Stimulated activated naive CD8-positive, alpha-beta T cell treated with anti-CD3 and anti-CD28 coated beads, Interleukin-15, Interleukin-2, amounts not matched to agents 100 ng/mL and 50 ng/mL, for 24 hours (primary cell): ENCODE measurements around the gene MAN1B1.
"Not testable (repeated sequence)": the region's sequence is repeated elsewhere in the genome, so short reads cannot be mapped to it uniquely, and the experiment has no call there.

Experiments
- H3K27ac Mint-ChIP-seq: one replicate; pipeline ENCODE4 v1.8.0; 2021; ENCODE audit warnings: mild to moderate bottlenecking, mixed read lengths
- H3K27me3 Mint-ChIP-seq: one replicate; pipeline ENCODE4 v1.8.0; 2021; ENCODE audit warnings: mixed read lengths
- H3K36me3 Mint-ChIP-seq: one replicate; pipeline ENCODE4 v1.8.0; 2021; ENCODE audit warnings: low read depth, mixed read lengths
- H3K4me1 Mint-ChIP-seq: one replicate; pipeline ENCODE4 v1.8.0; 2021; ENCODE audit warnings: low read depth, mixed read lengths
- H3K4me3 Mint-ChIP-seq: one replicate; pipeline ENCODE4 v1.8.0; 2021; ENCODE audit warnings: mild to moderate bottlenecking, mixed read lengths
- H3K9me3 Mint-ChIP-seq: one replicate; pipeline ENCODE4 v1.8.0; 2021; ENCODE audit warnings: mixed read lengths

The MAN1B1 gene

DNA sequence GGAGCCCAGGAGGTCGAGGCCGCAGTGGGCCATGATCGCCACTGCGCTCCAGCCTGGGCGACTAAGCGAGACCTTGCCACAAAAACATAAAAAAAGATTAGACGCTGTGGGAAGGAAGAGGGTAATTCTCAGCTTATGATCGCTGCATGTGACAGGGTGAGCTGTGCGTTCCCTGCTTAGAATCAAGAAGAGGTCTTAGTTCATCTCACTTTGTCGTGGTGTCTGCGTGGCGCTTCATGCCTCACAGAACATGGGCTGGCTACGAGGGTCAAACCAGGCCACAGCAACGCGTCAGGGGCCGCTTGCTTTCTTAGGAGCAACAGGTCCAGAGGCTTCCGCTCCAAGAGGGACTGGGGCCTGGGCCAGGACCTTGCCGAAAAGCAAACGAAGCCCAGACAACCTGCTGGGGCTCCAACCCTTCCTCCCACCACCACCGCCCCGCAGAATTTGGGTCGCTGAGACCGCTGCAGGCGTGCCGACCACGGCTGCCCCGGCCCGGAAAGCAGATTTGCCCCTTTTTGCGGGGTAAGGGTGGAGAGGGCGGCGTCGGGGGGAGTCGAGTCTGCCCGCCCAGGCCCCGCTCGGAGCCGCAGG is 42.2 kb downstream of the MAN1B1 start:
- peak overlapping the region; percentile 90 for H3K4me3 Mint-ChIP-seq
- peaks cover 31% of the 10 kb centered on the region for H3K4me1 Mint-ChIP-seq
- peak overlapping the region; percentile 90 for H3K27ac Mint-ChIP-seq
- peaks cover 7% of the 10 kb centered on the region for H3K27me3 Mint-ChIP-seq
- peaks cover 8% of the 10 kb centered on the region for H3K36me3 Mint-ChIP-seq
- H3K9me3 Mint-ChIP-seq: no peaks in the 10 kb centered on the region

GRCh38 chr9:137129456-137130175 is 42.8 kb downstream of the MAN1B1 start:
- H3K27ac Mint-ChIP-seq: peak overlapping the region; percentile 72
- H3K9me3 Mint-ChIP-seq: no peaks in the 10 kb centered on the region
- H3K4me1 Mint-ChIP-seq: peaks cover 31% of the 10 kb centered on the region
- peaks cover 8% of the 10 kb centered on the region for H3K36me3 Mint-ChIP-seq
- H3K4me3 Mint-ChIP-seq: peak overlapping the region; percentile 90
- peaks cover 8% of the 10 kb centered on the region for H3K27me3 Mint-ChIP-seq

DNA sequence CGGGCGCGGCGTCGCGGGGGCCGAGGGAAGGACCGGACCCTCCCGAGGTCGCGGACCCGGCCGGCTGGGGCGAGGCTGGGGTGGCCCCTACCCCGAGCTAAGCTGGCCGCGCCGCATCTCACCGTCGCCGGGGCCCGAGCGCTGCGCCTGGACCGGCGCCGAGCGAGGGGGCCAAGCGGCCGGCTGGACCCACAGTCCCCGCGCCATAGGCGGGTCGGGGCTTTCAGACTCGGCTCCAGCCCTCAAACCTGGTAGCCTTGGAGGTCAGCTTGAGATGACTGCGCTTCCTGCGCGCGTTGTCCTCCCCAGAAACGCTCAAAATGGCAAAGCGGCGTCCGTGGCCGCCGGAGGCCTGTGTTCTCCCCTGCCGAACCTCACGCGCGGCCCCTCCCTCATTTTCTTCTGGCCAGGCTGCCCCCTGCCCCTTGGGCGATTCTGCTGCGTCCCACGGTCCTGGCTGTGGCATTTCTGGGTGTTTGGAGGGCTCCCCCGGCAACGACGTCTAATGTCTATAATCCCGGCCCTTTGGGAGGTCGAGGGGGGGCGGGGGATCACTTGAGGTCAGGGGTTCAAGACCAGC is 43.5 kb downstream of the MAN1B1 start:
- Mint-ChIP-seq H3K36me3 (peaks cover 8% of the 10 kb centered on the region), H3K9me3 (no peaks in the 10 kb centered on the region), H3K4me1 (peaks cover 31% of the 10 kb centered on the region), H3K27me3 (peaks cover 13% of the 10 kb centered on the region), H3K27ac (peak overlapping the region; percentile 76), H3K4me3 (peak overlapping the region; percentile 83)

- Mint-ChIP-seq H3K4me1 (peaks cover 3% of the 10 kb centered on the region), H3K9me3 (no peaks in the 10 kb centered on the region), H3K36me3 (no peaks in the 10 kb centered on the region), H3K27me3 (peaks cover 35% of the 10 kb centered on the region), H3K27ac (no peak overlapping the region), H3K4me3 (no peak overlapping the region)
Measured at GRCh38 chr9:137134191-137134590, 47.4 kb downstream of the MAN1B1 start.

DNA sequence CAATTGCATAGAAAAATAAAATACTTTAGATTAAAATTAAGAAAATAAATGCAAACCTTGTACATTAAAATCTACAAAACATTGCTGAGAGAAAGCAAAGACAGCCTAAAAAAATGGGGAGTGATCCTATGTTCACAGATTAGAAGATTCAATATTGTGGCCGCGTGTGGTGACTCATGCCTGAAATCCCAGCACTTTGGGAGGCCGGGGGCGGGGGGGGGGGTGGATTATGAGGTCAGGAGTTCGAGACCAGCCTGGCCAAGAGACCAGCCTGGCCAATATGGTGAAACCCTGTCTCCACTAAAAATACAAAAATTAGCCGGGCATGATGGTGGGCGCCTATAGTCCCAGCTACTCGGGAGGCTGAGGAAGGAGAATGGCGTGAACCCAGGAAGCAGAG is 48.4 kb downstream of the MAN1B1 start:
- peaks cover 44% of the 10 kb centered on the region for H3K27me3 Mint-ChIP-seq
- H3K27ac Mint-ChIP-seq, H3K4me3 Mint-ChIP-seq, H3K4me1 Mint-ChIP-seq, H3K9me3 Mint-ChIP-seq, H3K36me3 Mint-ChIP-seq: not testable (repeated sequence)

DNA sequence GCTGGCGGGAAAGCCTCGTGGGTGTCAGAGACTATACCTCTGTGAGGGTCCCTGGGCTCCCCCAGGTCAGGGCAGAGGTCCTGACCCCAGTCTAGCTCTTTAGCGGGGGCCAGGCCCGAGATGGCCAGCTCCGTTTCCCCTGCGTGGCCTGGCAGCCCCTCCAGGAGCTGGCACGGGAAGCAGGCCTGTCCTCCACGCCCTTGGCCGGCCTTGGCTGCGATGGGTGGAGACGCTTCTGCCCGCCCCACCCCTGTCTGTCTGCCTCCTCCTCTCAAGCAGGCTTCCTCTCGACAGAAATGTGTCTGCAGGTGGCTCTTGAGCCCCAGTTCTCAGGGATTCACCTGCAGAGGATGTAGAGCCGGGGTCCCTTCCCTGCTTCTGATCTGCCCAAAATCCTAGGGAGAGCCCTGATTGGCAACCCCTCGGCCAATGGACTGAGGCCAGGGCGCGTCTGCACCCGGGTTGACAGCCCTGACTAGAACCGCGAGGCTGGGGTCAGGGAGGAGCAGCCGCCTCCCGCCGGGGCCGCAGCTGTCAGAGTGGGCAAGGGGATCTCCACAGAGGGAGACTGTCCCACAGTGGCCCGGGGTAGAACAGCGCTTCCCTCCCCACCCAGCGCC is 49.6 kb downstream of the MAN1B1 start:
- peaks cover 2% of the 10 kb centered on the region for H3K4me1 Mint-ChIP-seq
- H3K4me3 Mint-ChIP-seq: no peak overlapping the region
- peaks cover 53% of the 10 kb centered on the region for H3K27me3 Mint-ChIP-seq
- no peaks in the 10 kb centered on the region for H3K36me3 Mint-ChIP-seq
- no peak overlapping the region for H3K27ac Mint-ChIP-seq
- H3K9me3 Mint-ChIP-seq: no peaks in the 10 kb centered on the region

GRCh38 chr9:137136881-137137607 is 50.3 kb downstream of the MAN1B1 start:
- Mint-ChIP-seq H3K36me3 (no peaks in the 10 kb centered on the region), H3K4me1 (peaks cover 2% of the 10 kb centered on the region), H3K4me3 (no peak overlapping the region), H3K27me3 (peaks cover 53% of the 10 kb centered on the region), H3K27ac (no peak overlapping the region), H3K9me3 (no peaks in the 10 kb centered on the region)

- Mint-ChIP-seq H3K27me3 (peaks cover 56% of the 10 kb centered on the region), H3K27ac (no peak overlapping the region), H3K4me3 (no peak overlapping the region), H3K4me1 (peaks cover 2% of the 10 kb centered on the region), H3K9me3 (no peaks in the 10 kb centered on the region), H3K36me3 (no peaks in the 10 kb centered on the region)
Measured at GRCh38 chr9:137138058-137138721, 51.4 kb downstream of the MAN1B1 start.

DNA sequence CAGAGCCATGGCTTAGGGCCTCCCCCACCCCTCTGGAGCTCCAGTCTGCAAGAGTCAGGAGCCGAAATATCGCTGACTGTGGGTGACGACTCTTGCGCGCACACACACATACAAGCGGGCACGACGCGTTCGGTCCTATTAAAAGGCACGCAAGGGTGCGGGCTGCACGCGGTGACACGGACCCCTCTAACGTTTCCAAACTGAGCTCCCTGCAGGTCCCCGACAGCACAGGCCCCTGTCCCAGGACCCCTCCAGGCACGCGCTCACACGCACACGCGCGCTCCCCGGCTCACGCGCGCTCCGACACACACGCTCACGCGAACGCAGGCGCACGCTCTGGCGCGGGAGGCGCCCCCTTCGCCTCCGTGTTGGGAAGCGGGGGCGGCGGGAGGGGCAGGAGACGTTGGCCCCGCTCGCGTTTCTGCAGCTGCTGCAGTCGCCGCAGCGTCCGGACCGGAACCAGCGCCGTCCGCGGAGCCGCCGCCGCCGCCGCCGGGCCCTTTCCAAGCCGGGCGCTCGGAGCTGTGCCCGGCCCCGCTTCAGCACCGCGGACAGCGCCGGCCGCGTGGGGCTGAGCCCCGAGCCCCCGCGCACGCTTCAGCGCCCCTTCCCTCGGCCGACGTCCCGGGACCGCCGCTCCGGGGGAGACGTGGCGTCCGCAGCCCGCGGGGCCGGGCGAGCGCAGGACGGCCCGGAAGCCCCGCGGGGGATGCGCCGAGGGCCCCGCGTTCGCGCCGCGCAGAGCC is 52.1 kb downstream of the MAN1B1 start, which contains the start of gene GRIN1:
TSS of gene GRIN1 (plus strand) at position 433 of the 746 bp plus-strand sequence. CDS start 333 bp downstream, outside the sequence.
- no peaks in the 10 kb centered on the region for H3K36me3 Mint-ChIP-seq
- H3K4me3 Mint-ChIP-seq: no peak within 1 kb of the TSS
- peaks cover 60% of the 10 kb centered on the region for H3K27me3 Mint-ChIP-seq
- H3K27ac Mint-ChIP-seq: no peak within 1 kb of the TSS
- no peaks in the 10 kb centered on the region for H3K9me3 Mint-ChIP-seq
- peaks cover 2% of the 10 kb centered on the region for H3K4me1 Mint-ChIP-seq

DNA sequence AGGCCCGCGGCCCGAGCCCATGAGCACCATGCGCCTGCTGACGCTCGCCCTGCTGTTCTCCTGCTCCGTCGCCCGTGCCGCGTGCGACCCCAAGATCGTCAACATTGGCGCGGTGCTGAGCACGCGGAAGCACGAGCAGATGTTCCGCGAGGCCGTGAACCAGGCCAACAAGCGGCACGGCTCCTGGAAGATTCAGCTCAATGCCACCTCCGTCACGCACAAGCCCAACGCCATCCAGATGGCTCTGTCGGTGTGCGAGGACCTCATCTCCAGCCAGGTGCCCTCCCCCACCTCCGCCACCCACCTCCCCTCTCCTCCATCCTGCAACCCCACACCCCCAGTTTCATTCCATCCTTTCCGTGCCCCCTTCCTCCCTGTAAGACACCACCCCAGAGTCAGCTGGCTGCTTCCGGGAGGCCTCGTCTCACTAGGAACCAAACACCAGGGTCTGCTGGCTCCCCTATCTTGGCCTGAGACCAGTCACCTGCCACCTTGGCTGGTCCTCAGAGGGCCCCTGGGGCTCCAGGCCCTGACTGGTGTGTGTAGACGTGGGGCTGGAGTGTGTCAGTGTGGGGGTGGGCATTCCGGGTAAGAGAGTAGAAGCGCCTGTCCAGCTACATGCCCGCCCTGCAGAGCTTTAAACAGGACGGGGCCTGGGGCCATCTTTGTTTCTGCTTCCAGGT is 52.8 kb downstream of the MAN1B1 start:
- no peak overlapping the region for H3K4me3 Mint-ChIP-seq
- H3K9me3 Mint-ChIP-seq: no peaks in the 10 kb centered on the region

DNA sequence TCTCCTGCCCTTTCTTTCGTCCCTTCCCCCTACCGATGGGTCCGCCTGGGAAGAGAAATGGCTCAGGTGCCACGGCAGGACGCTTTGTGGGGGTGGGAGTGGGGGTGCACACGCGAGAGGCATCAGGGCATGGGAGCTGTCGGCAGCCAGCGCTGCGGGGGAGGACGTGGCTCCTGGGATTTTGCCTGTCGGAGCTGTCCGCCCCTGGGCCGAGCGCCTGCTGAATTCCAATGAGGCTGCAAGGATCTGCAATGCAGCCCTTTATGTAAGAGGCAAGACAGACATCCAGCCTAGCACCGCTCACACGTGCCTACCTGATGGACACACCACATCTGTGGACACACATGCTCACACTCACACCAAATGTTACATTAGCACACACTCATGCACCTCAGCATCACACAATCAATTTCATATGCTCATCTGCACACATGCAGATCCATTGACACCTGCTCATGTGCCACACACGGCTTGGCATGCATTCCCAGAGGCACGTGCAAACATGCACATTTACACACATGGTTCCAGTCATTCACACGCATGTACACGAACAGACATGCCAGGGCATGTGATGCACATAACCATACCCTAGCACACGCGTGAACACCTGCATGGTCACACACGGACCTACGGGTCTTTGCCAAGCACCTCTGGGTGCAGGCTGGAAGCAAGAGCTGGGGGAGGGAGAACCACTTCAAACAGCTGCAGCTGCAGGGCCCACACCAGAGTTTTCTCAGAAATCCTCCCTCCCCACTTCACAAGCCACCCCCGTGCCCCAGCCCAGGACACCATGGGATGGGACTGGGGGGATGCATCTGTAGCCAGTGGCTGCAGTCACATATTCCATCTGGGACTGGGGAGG is 53.6 kb downstream of the MAN1B1 start:
- Mint-ChIP-seq H3K36me3 (no peaks in the 10 kb centered on the region), H3K27ac (no peak overlapping the region), H3K4me3 (no peak overlapping the region), H3K27me3 (peaks cover 57% of the 10 kb centered on the region), H3K4me1 (peaks cover 2% of the 10 kb centered on the region), H3K9me3 (no peaks in the 10 kb centered on the region)

More for the DNA sequence above, 52.8 kb downstream of the MAN1B1 start:
- no peak overlapping the region for H3K27ac Mint-ChIP-seq
- peaks cover 2% of the 10 kb centered on the region for H3K4me1 Mint-ChIP-seq
- peaks cover 61% of the 10 kb centered on the region for H3K27me3 Mint-ChIP-seq
- no peaks in the 10 kb centered on the region for H3K36me3 Mint-ChIP-seq

- peaks cover 50% of the 10 kb centered on the region for H3K27me3 Mint-ChIP-seq
- no peaks in the 10 kb centered on the region for H3K36me3 Mint-ChIP-seq
- no peaks in the 10 kb centered on the region for H3K9me3 Mint-ChIP-seq
- no peak overlapping the region for H3K4me3 Mint-ChIP-seq
- H3K4me1 Mint-ChIP-seq: peaks cover 2% of the 10 kb centered on the region
- H3K27ac Mint-ChIP-seq: no peak overlapping the region
Measured at GRCh38 chr9:137141050-137141810, 54.4 kb downstream of the MAN1B1 start.
